Natural killer cell (primary cell): Measurements from ENCODE around the gene CD40LG. TPM values are rescaled to one million over a fixed set of nuclear protein-coding genes. Genes with fewer than 3 reads are reported as not detected.
A peak's percentile ranks its signal among the peaks of the same experiment; 100 is the strongest.

Source experiments
- ATAC-seq, 3 donors: fragments of 150-1000 bp in 2 of 3; fragments of 200-7000 bp in 1 of 3; cut with Tn5 transposase; 1 replicate in 1 of 3; 2 replicates in 2 of 3; pipeline ENCODE4 v1.10.0; 2021; ENCODE audit warnings: mild to moderate bottlenecking in 2 of 3, moderate library complexity in 2 of 3
- DNase-seq, 2 donors: peaks; one replicate each; pipeline versions ENCODE4 v3.0.0 to v3.0.0-alpha.2; 2013 to 2021; ENCODE audit warnings: mixed read lengths in 1 of 2
- H3K27ac ChIP-seq: one replicate; pipeline ENCODE4 v1.5.1; 2013; ENCODE audit warnings: mild to moderate bottlenecking, low read length
- H3K27me3 ChIP-seq: one replicate; pipeline ENCODE4 v1.6.1; 2013; ENCODE audit warnings: low read length; ENCODE audit not compliant: control insufficient read depth, insufficient read depth
- H3K36me3 ChIP-seq: one replicate; pipeline ENCODE4 v1.6.1; 2013; ENCODE audit warnings: low read length; ENCODE audit not compliant: control insufficient read depth, insufficient read depth
- H3K4me1 ChIP-seq: one replicate; pipeline ENCODE4 v1.6.1; 2013; ENCODE audit warnings: low read length; ENCODE audit not compliant: control insufficient read depth, insufficient read depth
- H3K4me3 ChIP-seq: one replicate; pipeline ENCODE4 v1.5.1; 2013; ENCODE audit warnings: low read length
- H3K9me3 ChIP-seq: one replicate; pipeline ENCODE4 v1.6.1; 2013; ENCODE audit warnings: low read length; ENCODE audit not compliant: control insufficient read depth, insufficient read depth
- H3K27ac Mint-ChIP-seq, 2 donors: one replicate each; pipeline ENCODE4 v1.8.0; 2022; ENCODE audit warnings: mild to moderate bottlenecking in 2 of 2, mixed read lengths in 2 of 2, moderate library complexity in 1 of 2
- H3K27me3 Mint-ChIP-seq, 2 donors: one replicate each; pipeline ENCODE4 v1.8.0; 2022; ENCODE audit warnings: low read depth in 2 of 2, mixed read lengths in 2 of 2
- H3K36me3 Mint-ChIP-seq: one replicate; pipeline ENCODE4 v1.8.0; 2022; ENCODE audit warnings: mixed read lengths
- H3K4me1 Mint-ChIP-seq, 2 donors: one replicate each; pipeline ENCODE4 v1.8.0; 2022; ENCODE audit warnings: mixed read lengths in 2 of 2
- H3K4me3 Mint-ChIP-seq: one replicate; pipeline ENCODE4 v1.8.0; 2022; ENCODE audit warnings: mild to moderate bottlenecking, moderate library complexity, mixed read lengths
- H3K9me3 Mint-ChIP-seq, 2 donors: one replicate each; pipeline ENCODE4 v1.8.0; 2022; ENCODE audit warnings: mixed read lengths in 2 of 2
- CTCF ChIP-seq: fragments of 200-600 bp; IDR thresholded peaks from one replicate; pipeline ENCODE4 v1.8.0; 2022; ENCODE audit warnings: antibody characterized with exemption
- WGBS: methylation state at CpG from one replicate; pipeline ENCODE4 v1.1.7; 2013; ENCODE audit warnings: missing lambda C conversion rate; ENCODE audit not compliant: insufficient coverage; 5-methylcytosine and 5-hydroxymethylcytosine counted together
- intact Hi-C: fragments of 100-400 bp; cut with micrococcal nuclease; formaldehyde crosslinking; loops from one replicate; pipeline ENCODE4 v1.14.2; 2022
- total RNA-seq, 4 donors: library from RNA; stranded (reverse); fragments of 120-200 nt in 1 of 4; gene quantifications; one replicate each; pipeline versions ENCODE4 v1.2.3 to v1.2.4, GENCODE V29; 2013 to 2022

Gene CD40LG
- total RNA-seq, 3 donors from 2014 or later (not counting 1 experiment from before 2014, with no cell fraction given), result 0.77 to 1.5 TPM; not detected in 1

- Histone ChIP-seq H3K4me1 (peaks cover 13% of the 10 kb centered on the region), H3K27me3 (no peaks in the 10 kb centered on the region), H3K36me3 (no peaks in the 10 kb centered on the region), H3K27ac (no peak overlapping the region), H3K9me3 (no peaks in the 10 kb centered on the region), H3K4me3 (no peak overlapping the region)
- WGBS, result 18% methylated on average over 6 of the region's 10 CpGs
- DNase-seq (peak; percentile 19 to 82), ATAC-seq (peak in 2 of 3 donors; percentile 69 to 77)
- Mint-ChIP-seq H3K27me3 (peaks cover 0 to 24% of the 10 kb centered on the region in 2 donors), H3K27ac (no peak overlapping the region), H3K4me3 (peak overlapping the region; percentile 25), H3K4me1 (peaks cover 13 to 18% of the 10 kb centered on the region in 2 donors), H3K9me3 (no peaks in the 10 kb centered on the region), H3K36me3 (no peaks in the 10 kb centered on the region)
- TF ChIP-seq CTCF, result peak; percentile 47
- intact Hi-C loops, result loop anchor here (1.0 to 2.0 kb wide), 2 partner anchors 86 to 316 kb away; no protein-coding TSS in a partner anchor
Observed at GRCh38 chrX:136608295-136608933, 39.5 kb upstream of the CD40LG start.

GRCh38 chrX:136616987-136617685 lies 30.8 kb upstream of the CD40LG start:
- Histone ChIP-seq H3K27me3 (no peaks in the 10 kb centered on the region), H3K4me3 (no peak overlapping the region), H3K36me3 (no peaks in the 10 kb centered on the region), H3K9me3 (no peaks in the 10 kb centered on the region), H3K4me1 (no peaks in the 10 kb centered on the region), H3K27ac (no peak overlapping the region)
- no peaks in the 10 kb centered on the region for H3K36me3 Mint-ChIP-seq
- ATAC-seq (no peak), DNase-seq (peak in 1 of 2 donors; percentile 64)
- no peak overlapping the region for H3K4me3 Mint-ChIP-seq
- no peaks in the 10 kb centered on the region for H3K27me3 Mint-ChIP-seq
- 64% methylated on average over 5 of the region's 6 CpGs for WGBS
- intact Hi-C loops, result no loop called here
- H3K27ac Mint-ChIP-seq, result no peak overlapping the region
- TF ChIP-seq CTCF, result no peak
- H3K9me3 Mint-ChIP-seq, result no peaks in the 10 kb centered on the region
- no peaks in the 10 kb centered on the region for H3K4me1 Mint-ChIP-seq

GRCh38 chrX:136619899-136620505 lies 28.0 kb upstream of the CD40LG start:
- peaks cover 7% of the 10 kb centered on the region for H3K4me1 ChIP-seq
- Mint-ChIP-seq H3K9me3 (no peaks in the 10 kb centered on the region), H3K4me3 (no peak overlapping the region), H3K36me3 (no peaks in the 10 kb centered on the region), H3K4me1 (peaks cover 19 to 22% of the 10 kb centered on the region in 2 donors), H3K27me3 (no peaks in the 10 kb centered on the region), H3K27ac (no peak overlapping the region)
- H3K4me3 ChIP-seq, result no peak overlapping the region
- TF ChIP-seq CTCF, result no peak
- no peaks in the 10 kb centered on the region for H3K27me3 ChIP-seq
- no peak for ATAC-seq
- H3K27ac ChIP-seq, result no peak overlapping the region
- 88% methylated on average over 5 of the region's 14 CpGs for WGBS
- peak in 1 of 2 donors; percentile 53 for DNase-seq
- no peaks in the 10 kb centered on the region for H3K9me3 ChIP-seq
- H3K36me3 ChIP-seq, result no peaks in the 10 kb centered on the region
- intact Hi-C loops, result no loop called here
